Fibroblast of the aortic adventitia (primary cell): Measurements from ENCODE around the gene AURKA. TPM values are rescaled to one million over a fixed set of nuclear protein-coding genes. Genes with fewer than 3 reads are reported as not detected.
"Not testable (repeated sequence)": the region's sequence is repeated elsewhere in the genome, so short reads cannot be mapped to it uniquely, and the experiment has no call there.

ENCODE experiments used
- DNase-seq: peaks from one replicate; pipeline ENCODE4 v3.0.0-alpha.2; 2010; ENCODE audit warnings: low read depth
- H3K4me3 ChIP-seq: 2 replicates; pipeline ENCODE4 v1.5.1; 2011; ENCODE audit warnings: low read depth, mild to moderate bottlenecking, control low read depth, low read length, moderate library complexity
- total RNA-seq: library from RNA; depleted of rRNA; stranded (reverse); fragments of >200 nt; gene quantifications from 2 replicates; pipeline ENCODE4 v1.2.3, GENCODE V29; 2012; ENCODE audit warnings: low replicate concordance
- TF ChIP-seq, protein P1 (sequence below): IDR thresholded peaks from 2 replicates; pipeline ENCODE4 v1.5.1; 2011; ENCODE audit warnings: mild to moderate bottlenecking, low read length, control low read depth, inconsistent platforms; ENCODE audit not compliant: insufficient read depth

AURKA gene
- total RNA-seq, 1 donor: 29.1 TPM

DNA sequence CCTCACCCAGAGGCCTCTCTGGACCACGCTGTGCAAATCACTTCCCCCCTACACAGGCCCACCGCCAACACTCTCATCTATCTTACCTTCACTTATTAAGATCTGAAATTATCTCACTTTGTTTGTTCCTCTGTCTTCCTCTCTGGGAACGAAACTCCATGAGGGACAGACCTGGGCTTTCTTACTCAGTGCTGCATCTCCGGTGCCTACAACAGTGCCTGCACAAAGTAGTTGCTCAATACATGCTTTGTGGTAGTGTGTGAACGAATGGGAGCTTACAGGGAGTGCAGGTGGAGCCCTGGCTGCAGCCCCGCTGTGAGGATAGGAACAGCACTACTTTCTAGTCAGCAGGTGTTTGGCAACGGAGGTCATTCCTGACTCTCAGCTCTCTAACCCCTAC, 25.4 kb upstream of the AURKA start:
- H3K4me3 ChIP-seq: no peak overlapping the region
- TF ChIP-seq, protein P1, sequence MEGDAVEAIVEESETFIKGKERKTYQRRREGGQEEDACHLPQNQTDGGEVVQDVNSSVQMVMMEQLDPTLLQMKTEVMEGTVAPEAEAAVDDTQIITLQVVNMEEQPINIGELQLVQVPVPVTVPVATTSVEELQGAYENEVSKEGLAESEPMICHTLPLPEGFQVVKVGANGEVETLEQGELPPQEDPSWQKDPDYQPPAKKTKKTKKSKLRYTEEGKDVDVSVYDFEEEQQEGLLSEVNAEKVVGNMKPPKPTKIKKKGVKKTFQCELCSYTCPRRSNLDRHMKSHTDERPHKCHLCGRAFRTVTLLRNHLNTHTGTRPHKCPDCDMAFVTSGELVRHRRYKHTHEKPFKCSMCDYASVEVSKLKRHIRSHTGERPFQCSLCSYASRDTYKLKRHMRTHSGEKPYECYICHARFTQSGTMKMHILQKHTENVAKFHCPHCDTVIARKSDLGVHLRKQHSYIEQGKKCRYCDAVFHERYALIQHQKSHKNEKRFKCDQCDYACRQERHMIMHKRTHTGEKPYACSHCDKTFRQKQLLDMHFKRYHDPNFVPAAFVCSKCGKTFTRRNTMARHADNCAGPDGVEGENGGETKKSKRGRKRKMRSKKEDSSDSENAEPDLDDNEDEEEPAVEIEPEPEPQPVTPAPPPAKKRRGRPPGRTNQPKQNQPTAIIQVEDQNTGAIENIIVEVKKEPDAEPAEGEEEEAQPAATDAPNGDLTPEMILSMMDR: no peak

DNA sequence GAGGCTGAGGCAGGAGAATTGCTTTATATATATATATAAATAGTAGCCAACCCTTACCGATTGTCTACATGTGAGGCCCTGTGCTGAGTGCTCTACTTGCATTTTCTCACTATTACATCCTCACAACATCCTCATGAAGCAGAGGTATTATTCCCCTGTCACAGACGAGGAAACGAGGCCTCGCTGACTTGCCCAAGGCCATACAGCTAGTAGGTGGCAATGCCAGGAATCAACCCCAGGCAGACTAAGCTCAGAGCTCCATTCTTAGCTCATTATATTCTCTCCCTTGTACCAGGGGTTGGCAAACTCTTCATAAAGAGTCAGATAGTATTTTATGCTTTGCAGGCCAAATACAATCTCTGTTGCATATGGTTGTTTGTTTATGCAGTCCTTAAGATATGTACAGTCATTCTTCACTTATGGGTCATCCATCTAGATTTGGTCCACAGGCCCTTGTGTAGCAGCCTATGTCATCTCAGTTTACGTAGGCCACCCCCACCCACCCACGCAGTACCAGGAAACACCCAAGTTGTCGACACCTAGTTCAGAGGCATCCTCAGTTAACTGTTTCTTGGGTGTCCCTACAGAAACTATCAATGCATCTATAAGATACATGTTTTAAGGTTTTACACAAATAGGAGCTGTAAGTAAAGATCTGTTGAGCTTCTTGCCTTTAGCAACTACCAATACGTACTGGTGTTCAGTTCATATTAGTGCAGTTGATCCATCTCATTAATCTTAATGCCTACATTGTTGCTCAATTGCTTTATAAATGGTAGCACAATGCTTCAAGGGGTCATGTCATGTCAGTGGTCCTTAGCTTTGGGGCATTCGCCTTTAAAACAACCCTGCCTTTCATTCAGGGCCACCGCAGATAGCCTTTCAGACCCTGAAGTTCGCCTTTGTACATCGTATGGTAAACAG, 23.1 kb upstream of the AURKA start:
- peak; percentile 79 for DNase-seq
- H3K4me3 ChIP-seq: no peak overlapping the region
- TF ChIP-seq, protein P1: no peak

More for the DNA sequence above, 25.4 kb upstream of the AURKA start:
- DNase-seq: no peak

GRCh38 chr20:56412949-56413348, 20.9 kb upstream of the AURKA start:
- H3K4me3 ChIP-seq: no peak overlapping the region
- TF ChIP-seq, protein P1: no peak
- DNase-seq: no peak

DNA sequence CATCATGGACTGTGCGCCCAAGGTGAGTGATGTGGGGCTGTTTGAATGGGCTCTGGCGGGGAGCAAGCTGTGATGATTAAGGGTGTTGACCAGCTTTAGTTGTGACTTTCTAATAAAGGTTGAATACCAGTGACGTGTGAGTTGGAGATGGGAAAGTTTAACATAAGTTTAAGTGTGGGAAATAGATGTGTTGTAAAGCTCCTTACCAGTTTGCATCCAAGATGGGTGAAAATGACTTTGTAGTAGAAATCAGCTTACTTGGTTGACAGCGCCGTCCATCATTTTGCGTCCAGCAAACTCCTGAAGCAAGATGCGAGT, 20.4 kb upstream of the AURKA start:
- no peak overlapping the region for H3K4me3 ChIP-seq
- no peak for DNase-seq
- TF ChIP-seq, protein P1: no peak

DNA sequence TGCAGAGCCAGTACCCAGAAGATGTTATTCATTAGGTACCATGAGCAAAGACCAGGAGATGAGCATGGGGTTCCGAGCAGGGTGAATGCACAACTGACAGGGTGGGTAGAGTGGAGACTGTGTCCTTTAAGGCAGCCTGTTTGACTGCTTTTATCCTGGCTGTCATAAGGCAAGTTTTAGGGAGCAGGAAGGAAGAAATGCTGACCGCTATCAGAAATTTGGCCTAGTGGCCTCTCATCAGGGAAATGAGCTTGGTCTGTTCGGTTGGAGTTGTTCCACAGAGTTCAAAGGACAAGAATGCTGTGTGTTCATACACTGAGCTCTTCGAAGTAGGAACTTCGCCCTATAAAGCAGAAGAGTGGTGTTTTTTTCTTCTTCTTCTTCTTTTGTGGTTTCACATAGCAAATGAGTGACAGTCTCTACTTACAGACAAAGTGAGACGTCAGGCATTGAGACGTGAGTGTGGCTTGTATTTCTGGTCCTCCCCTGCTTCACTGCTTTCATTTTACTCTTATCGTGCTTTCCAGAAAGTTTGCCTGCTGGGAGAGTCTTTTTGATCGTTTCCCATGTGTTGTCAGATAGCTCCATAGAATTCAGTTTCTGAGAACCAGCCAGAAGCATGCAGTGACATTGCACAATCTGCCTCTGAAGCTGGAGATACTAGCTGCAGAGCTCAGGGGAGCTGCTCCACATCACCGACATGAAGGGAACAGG, 19.9 kb upstream of the AURKA start, which contains the start of gene CASS4:
Gene CASS4, plus strand, starts transcription at position 502 of the 714 bp plus-strand sequence. Its CDS starts 199 bp downstream, at position 701.
- TF ChIP-seq, protein P1: no peak
- DNase-seq: peak; percentile 78
- H3K4me3 ChIP-seq: no peak within 1 kb of the TSS

DNA sequence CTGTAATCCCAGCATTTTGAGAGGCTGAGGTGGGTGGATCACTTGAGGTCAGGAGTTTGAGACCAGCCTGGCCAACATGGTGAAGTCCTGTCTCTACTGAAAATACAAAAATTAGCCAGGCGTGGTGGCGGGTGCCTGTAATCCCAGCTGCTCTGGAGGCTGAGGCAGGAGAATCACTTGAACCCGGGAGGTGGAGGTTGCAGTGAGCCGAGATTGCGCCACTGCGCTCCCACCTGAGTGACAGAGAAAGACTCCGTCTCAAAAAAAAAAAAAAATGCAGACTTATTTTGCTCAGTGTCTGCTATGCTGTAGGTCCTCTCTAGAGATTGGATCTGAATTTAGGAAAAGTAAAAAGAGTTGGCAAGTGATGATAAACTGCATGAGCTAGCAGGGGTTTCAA, 19.3 kb upstream of the AURKA start:
- H3K4me3 ChIP-seq, DNase-seq: not testable (repeated sequence)

DNA sequence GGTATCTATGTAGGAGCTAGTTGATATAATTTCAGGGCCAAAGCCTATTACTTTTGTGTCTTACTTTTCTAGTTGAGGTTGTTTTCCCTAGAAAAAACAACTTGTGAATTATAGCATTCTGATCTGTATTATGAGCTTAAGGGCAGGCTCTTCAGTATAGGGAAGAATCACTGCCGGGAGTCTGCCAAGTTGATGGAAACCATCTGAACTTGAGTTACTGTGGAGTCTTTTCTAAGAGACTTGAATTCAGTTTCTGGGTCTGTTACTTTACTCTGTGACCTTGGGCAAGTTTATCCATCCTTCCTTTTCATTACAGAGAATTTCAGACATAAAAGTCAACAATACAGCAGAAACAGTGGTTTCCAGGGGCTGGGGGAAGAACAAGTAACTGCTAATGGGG, 17.9 kb upstream of the AURKA start:
- TF ChIP-seq, protein P1: no peak
- H3K4me3 ChIP-seq: no peak overlapping the region
- no peak for DNase-seq
